ENCODE measurements around the gene ALDH2.

ALDH2 gene

DNA sequence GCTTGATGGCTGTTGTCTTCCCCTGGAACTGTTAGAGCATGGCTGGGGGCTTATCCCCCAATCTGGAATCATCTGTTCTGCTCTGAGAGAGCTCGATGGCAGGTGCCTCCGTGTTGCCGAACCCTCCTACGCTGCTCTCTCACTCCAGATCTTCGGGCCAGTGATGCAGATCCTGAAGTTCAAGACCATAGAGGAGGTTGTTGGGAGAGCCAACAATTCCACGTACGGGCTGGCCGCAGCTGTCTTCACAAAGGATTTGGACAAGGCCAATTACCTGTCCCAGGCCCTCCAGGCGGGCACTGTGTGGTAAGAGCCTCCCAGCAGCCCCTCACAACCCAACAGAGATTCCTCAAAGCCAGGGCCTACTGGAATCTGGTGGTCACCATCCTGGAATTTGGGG, 33.0 kb downstream of the ALDH2 start:
- TF ChIP-seq CTCF (IDR thresholded peaks at IDR 0.05), result no peak
- Histone ChIP-seq H3K4me2 (ENCODE audit: low read length) (no peak overlapping the region), H3K27ac (no peak overlapping the region), H3K27me3 (ENCODE audit: control insufficient read depth, insufficient read depth, low read length) (no peaks in the 10 kb centered on the region), H3K36me3 (ENCODE audit: control insufficient read depth, insufficient read depth, low read length) (no peaks in the 10 kb centered on the region), H3K9me3 (ENCODE audit: control insufficient read depth, low read length) (no peaks in the 10 kb centered on the region), H3K9ac (no peak overlapping the region), H3K4me1 (no peaks in the 10 kb centered on the region), H3K79me2 (no peaks in the 10 kb centered on the region), H3K4me3 (ENCODE audit: low read depth, low read length) (no peak overlapping the region), H2AFZ (no peak overlapping the region)

DNA sequence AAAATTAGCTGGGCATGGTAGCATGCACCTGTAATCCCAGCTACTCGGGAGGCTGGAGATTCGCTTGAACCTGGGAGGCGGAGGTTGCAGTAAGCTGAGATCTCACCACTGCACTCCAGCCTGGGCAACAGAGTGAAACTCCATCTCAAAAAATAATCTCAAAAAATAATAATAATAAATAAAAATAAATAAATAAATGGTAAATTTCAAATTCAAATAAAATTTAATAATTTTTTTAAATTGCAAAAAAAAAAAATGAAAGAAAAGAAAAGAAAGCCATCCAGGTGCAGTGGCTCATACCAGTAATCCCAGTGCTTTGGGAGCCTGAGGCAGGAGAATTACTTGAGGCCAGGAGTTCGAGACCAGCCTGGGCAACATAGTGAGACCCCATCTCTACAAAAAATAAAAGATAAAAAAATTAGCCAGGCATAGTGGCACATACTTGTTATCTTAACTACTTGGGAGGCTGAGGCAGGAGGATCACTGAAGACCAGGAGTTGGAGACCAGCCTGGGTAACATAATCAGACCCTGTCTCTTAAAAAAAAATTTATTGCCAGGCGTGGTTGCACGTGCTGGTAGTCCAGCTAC, 36.4 kb downstream of the ALDH2 start:
- Histone ChIP-seq H3K4me1 (no peaks in the 10 kb centered on the region), H3K27me3 (ENCODE audit: control insufficient read depth, insufficient read depth, low read length) (no peaks in the 10 kb centered on the region), H3K9me3 (ENCODE audit: control insufficient read depth, low read length) (no peaks in the 10 kb centered on the region), H3K36me3 (ENCODE audit: control insufficient read depth, insufficient read depth, low read length) (no peaks in the 10 kb centered on the region), H2AFZ (no peak overlapping the region), H3K27ac (no peak overlapping the region), H3K9ac (no peak overlapping the region), H3K4me3 (ENCODE audit: low read depth, low read length) (no peak overlapping the region), H3K79me2 (no peaks in the 10 kb centered on the region), H3K4me2 (ENCODE audit: low read length) (no peak overlapping the region)
- no peak for TF ChIP-seq CTCF (IDR thresholded peaks at IDR 0.05)

GRCh38 chr12:111803851-111804250, 37.1 kb downstream of the ALDH2 start:
- Histone ChIP-seq H3K27ac (no peak overlapping the region), H3K79me2 (no peaks in the 10 kb centered on the region), H3K9ac (no peak overlapping the region), H3K27me3 (ENCODE audit: control insufficient read depth, insufficient read depth, low read length) (no peaks in the 10 kb centered on the region), H3K36me3 (ENCODE audit: control insufficient read depth, insufficient read depth, low read length) (no peaks in the 10 kb centered on the region), H3K9me3 (ENCODE audit: control insufficient read depth, low read length) (no peaks in the 10 kb centered on the region), H3K4me2 (ENCODE audit: low read length) (no peak overlapping the region), H3K4me1 (no peaks in the 10 kb centered on the region), H2AFZ (no peak overlapping the region), H3K4me3 (ENCODE audit: low read depth, low read length) (no peak overlapping the region)
- no peak for TF ChIP-seq CTCF (IDR thresholded peaks at IDR 0.05)

GRCh38 chr12:111806304-111806703, 39.6 kb downstream of the ALDH2 start:
- no peaks in the 10 kb centered on the region for H3K27me3 ChIP-seq (ENCODE audit: control insufficient read depth, insufficient read depth, low read length)
- H3K79me2 ChIP-seq, result no peaks in the 10 kb centered on the region
- H3K4me3 ChIP-seq (ENCODE audit: low read depth, low read length), result no peak overlapping the region
- no peak overlapping the region for H3K27ac ChIP-seq
- TF ChIP-seq CTCF (IDR thresholded peaks at IDR 0.05), result no peak
- no peaks in the 10 kb centered on the region for H3K36me3 ChIP-seq (ENCODE audit: control insufficient read depth, insufficient read depth, low read length)
- H3K4me1 ChIP-seq, result no peaks in the 10 kb centered on the region
- no peaks in the 10 kb centered on the region for H3K9me3 ChIP-seq (ENCODE audit: control insufficient read depth, low read length)
- no peak overlapping the region for H3K9ac ChIP-seq
- H2AFZ ChIP-seq, result no peak overlapping the region
- H3K4me2 ChIP-seq (ENCODE audit: low read length), result no peak overlapping the region

GRCh38 chr12:111807232-111807631, 40.5 kb downstream of the ALDH2 start:
- Histone ChIP-seq H3K79me2 (no peaks in the 10 kb centered on the region), H2AFZ (no peak overlapping the region), H3K27me3 (ENCODE audit: control insufficient read depth, insufficient read depth, low read length) (no peaks in the 10 kb centered on the region), H3K27ac (no peak overlapping the region), H3K9me3 (ENCODE audit: control insufficient read depth, low read length) (no peaks in the 10 kb centered on the region), H3K4me2 (ENCODE audit: low read length) (no peak overlapping the region), H3K4me1 (no peaks in the 10 kb centered on the region), H3K4me3 (ENCODE audit: low read depth, low read length) (no peak overlapping the region), H3K36me3 (ENCODE audit: control insufficient read depth, insufficient read depth, low read length) (no peaks in the 10 kb centered on the region), H3K9ac (no peak overlapping the region)
- TF ChIP-seq CTCF (IDR thresholded peaks at IDR 0.05), result no peak
